Kidney (tissue), 14 donors: ENCODE data around the gene HDLBP. TPM values are rescaled to one million over a fixed set of nuclear protein-coding genes. Genes with fewer than 3 reads are reported as not detected.

Experiments
- DNase-seq, 5 donors: peaks; one replicate each; pipeline ENCODE4 v3.0.0-alpha.2; 2013 to 2020
- FAIRE-seq: peaks from 2 replicates; lab custom pipeline; 2012; peaks lifted over from hg19 to GRCh38; lab: Jason Lieb, UNC
- H3K27ac ChIP-seq, 2 donors: one replicate each; pipeline ENCODE4 v1.7.0; 2013; ENCODE audit warnings: low read depth in 2 of 2, low read length in 2 of 2, inconsistent platforms in 1 of 2
- H3K27me3 ChIP-seq: one replicate; pipeline ENCODE4 v1.7.1; 2013; ENCODE audit warnings: low read length, inconsistent platforms; ENCODE audit not compliant: control insufficient read depth, insufficient read depth
- H3K36me3 ChIP-seq, 3 donors: one replicate each; pipeline versions ENCODE4 v1.7.0 to v1.7.1; 2013; ENCODE audit warnings: low read length in 3 of 3, control low read depth in 1 of 3, inconsistent platforms in 1 of 3; ENCODE audit not compliant: insufficient read depth in 3 of 3, control insufficient read depth in 2 of 3
- H3K4me1 ChIP-seq, 3 donors: one replicate each; pipeline versions ENCODE4 v1.7.0 to v1.7.1; 2013; ENCODE audit warnings: low read length in 3 of 3, inconsistent platforms in 1 of 3, low read depth in 1 of 3; ENCODE audit not compliant: control insufficient read depth in 2 of 3, insufficient read depth in 2 of 3
- H3K4me3 ChIP-seq, 3 donors: one replicate each; pipeline versions ENCODE4 v1.7.0 to v1.8.1; 2013; ENCODE audit warnings: low read length in 3 of 3, control low read depth in 1 of 3, inconsistent platforms in 1 of 3
- H3K9ac ChIP-seq, 3 donors: one replicate each; pipeline versions ENCODE4 v1.7.0 to v1.7.1; 2013; ENCODE audit warnings: low read length in 3 of 3, control low read depth in 1 of 3, inconsistent platforms in 1 of 3
- H3K9me3 ChIP-seq, 3 donors: one replicate each; pipeline versions ENCODE4 v1.7.0 to v1.7.1; 2013; ENCODE audit warnings: low read length in 3 of 3, control low read depth in 1 of 3, inconsistent platforms in 1 of 3; ENCODE audit not compliant: control insufficient read depth in 2 of 3, insufficient read depth in 1 of 3
- intact Hi-C: fragments of 100-400 bp; cut with DNase I; formaldehyde crosslinking; loops from one replicate; pipeline ENCODE4 v1.11.1; 2022
- polyA plus RNA-seq: library from polyadenylated mRNA; stranded (reverse); fragments of 350-450 nt; fragmentation: Illumina TruSeq; extraction: RNeasy Lipid Tissue Mini Kit (QIAGEN cat#74804); gene quantifications from one replicate; pipeline ENCODE4 v1.2.3, GENCODE V29; 2014; ENCODE audit warnings: low read depth, low replicate concordance; ENCODE audit not compliant: insufficient read depth
- total RNA-seq: library from RNA; stranded (reverse); fragmentation: NEBNext Ultra II Directional; extraction: Animal tissue kit (Norgen Biotek cat#: 25700); gene quantifications from one replicate; pipeline ENCODE4 v1.2.1, GENCODE V29; 2021
- TF ChIP-seq, protein P1 (sequence below): IDR thresholded peaks from 3 replicates; pipeline ENCODE4 v1.5.1; 2012; ENCODE audit warnings: mild to moderate bottlenecking, moderate library complexity, borderline replicate concordance; ENCODE audit not compliant: insufficient read depth; ENCODE audit errors: extremely low read depth
- donor health status: control.
- donor health status: control.
- donor health status: control.
- donor health status: control.
- donor health status: control.
- donor health status: DM: yes; HTN: yes; CAD: no.
- donor health status: Normal renal cell carcinoma (clear cell type).

Gene HDLBP
- total and polyA plus RNA-seq, 2 donors from 2014 or later, result 256 to 356 TPM

DNA sequence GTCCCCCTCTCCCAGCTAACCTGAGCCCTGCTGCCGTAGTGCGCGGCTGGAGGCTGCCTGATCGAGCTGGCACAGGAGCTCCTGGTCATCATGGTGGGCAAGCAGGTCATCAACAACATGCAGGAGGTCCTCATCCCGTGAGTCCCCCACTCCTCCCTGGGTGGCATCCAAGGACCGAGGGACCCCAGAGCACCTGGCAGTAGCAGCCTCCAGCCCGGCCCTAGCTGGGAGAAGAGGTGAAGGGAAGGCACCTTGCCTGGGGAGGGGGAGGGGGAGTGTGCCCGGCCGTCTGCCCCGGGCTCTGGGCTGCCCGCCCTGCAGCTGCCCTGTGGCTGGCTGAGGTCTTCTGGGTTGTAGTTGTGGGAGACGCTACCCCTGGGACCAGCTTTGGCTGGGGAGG, 100.7 kb downstream of the HDLBP start:
- Histone ChIP-seq H3K9ac (no peak overlapping the region), H3K4me1 (peaks cover 0 to 3% (median 0%) of the 10 kb centered on the region in 3 donors), H3K27me3 (no peaks in the 10 kb centered on the region), H3K36me3 (no peaks in the 10 kb centered on the region), H3K27ac (no peak overlapping the region), H3K9me3 (no peaks in the 10 kb centered on the region), H3K4me3 (no peak overlapping the region)
- no peak for FAIRE-seq
- TF ChIP-seq, protein P1, sequence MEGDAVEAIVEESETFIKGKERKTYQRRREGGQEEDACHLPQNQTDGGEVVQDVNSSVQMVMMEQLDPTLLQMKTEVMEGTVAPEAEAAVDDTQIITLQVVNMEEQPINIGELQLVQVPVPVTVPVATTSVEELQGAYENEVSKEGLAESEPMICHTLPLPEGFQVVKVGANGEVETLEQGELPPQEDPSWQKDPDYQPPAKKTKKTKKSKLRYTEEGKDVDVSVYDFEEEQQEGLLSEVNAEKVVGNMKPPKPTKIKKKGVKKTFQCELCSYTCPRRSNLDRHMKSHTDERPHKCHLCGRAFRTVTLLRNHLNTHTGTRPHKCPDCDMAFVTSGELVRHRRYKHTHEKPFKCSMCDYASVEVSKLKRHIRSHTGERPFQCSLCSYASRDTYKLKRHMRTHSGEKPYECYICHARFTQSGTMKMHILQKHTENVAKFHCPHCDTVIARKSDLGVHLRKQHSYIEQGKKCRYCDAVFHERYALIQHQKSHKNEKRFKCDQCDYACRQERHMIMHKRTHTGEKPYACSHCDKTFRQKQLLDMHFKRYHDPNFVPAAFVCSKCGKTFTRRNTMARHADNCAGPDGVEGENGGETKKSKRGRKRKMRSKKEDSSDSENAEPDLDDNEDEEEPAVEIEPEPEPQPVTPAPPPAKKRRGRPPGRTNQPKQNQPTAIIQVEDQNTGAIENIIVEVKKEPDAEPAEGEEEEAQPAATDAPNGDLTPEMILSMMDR, result no peak
- no peak for DNase-seq
- intact Hi-C loops, result loop anchor here (5.0 kb wide), 1 partner anchor 362 kb away; no protein-coding TSS in a partner anchor

GRCh38 chr2:241214209-241214608, 101.3 kb downstream of the HDLBP start:
- H3K36me3 ChIP-seq, result no peaks in the 10 kb centered on the region
- no peak for FAIRE-seq
- no peak overlapping the region for H3K4me3 ChIP-seq
- H3K9ac ChIP-seq, result no peak overlapping the region
- H3K27me3 ChIP-seq, result no peaks in the 10 kb centered on the region
- intact Hi-C loops, result no loop called here
- no peak for DNase-seq
- TF ChIP-seq, protein P1, result no peak
- no peak overlapping the region for H3K27ac ChIP-seq
- peaks cover 0 to 3% (median 0%) of the 10 kb centered on the region in 3 donors for H3K4me1 ChIP-seq
- no peaks in the 10 kb centered on the region for H3K9me3 ChIP-seq

DNA sequence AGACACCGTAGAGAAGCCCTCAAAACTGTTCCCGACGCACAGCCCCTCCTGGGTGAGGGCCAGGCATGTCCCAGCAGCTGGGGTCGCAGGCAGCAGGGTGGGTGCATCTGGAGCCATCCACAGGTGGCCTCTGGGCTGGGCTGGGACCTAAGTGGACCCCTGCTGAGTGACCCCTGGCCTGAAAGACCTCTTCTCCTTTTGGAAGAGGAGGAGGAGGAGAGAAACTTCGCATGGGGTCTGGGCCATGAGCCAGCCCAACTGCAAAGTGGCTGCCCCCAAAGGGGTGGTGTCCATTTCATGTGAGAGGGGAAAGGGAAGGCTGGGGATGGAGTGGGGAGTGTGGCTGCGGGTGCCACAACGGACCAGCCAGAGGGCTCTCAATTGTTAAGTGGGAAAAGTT, 101.9 kb downstream of the HDLBP start:
- Histone ChIP-seq H3K4me1 (no peaks in the 10 kb centered on the region), H3K27ac (no peak overlapping the region), H3K36me3 (no peaks in the 10 kb centered on the region), H3K9ac (no peak overlapping the region), H3K4me3 (no peak overlapping the region), H3K27me3 (no peaks in the 10 kb centered on the region), H3K9me3 (no peaks in the 10 kb centered on the region)
- no peak for FAIRE-seq
- intact Hi-C loops, result no loop called here
- TF ChIP-seq, protein P1, result no peak
- no peak for DNase-seq

DNA sequence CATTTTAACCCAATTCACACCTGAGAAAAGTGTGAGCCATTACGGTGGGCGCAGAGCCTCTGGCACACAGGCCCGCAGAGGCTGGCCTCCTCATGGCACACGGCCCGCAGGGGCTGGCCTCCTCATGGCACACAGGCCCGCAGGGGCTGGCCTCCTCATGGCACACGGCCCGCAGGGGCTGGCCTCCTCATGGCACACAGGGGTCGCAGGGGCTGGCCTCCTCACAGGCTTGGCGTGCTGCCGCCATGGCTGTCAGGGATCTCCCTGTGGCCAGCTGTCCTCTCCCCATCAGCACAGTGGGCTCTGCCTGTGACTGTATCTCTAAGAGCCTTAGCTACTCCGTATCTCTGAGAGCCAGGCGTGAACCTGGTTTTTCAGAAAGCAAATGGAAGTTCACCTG, 102.4 kb downstream of the HDLBP start:
- H3K9ac ChIP-seq, result no peak overlapping the region
- DNase-seq (no peak), FAIRE-seq (no peak)
- TF ChIP-seq, protein P1, result no peak
- H3K27me3 ChIP-seq, result no peaks in the 10 kb centered on the region
- H3K9me3 ChIP-seq, result no peaks in the 10 kb centered on the region
- no peaks in the 10 kb centered on the region for H3K4me1 ChIP-seq
- no peaks in the 10 kb centered on the region for H3K36me3 ChIP-seq
- H3K4me3 ChIP-seq, result no peak overlapping the region
- H3K27ac ChIP-seq, result no peak overlapping the region
- intact Hi-C loops, result no loop called here
